22Rv1 (cell line): ENCODE measurements around the gene BMPR2.

Source experiments
- ZFX ChIP-seq: fragments of 450-650 bp; IDR thresholded peaks from 2 replicates; pipeline ENCODE4 v1.6.1; 2017; ENCODE audit warnings: antibody characterized with exemption, borderline replicate concordance
- TF ChIP-seq, protein P1 (sequence below): fragments of 450-650 bp; IDR thresholded peaks from 2 replicates; pipeline ENCODE4 v1.5.1; 2017; ENCODE audit warnings: mild to moderate bottlenecking

DNA sequence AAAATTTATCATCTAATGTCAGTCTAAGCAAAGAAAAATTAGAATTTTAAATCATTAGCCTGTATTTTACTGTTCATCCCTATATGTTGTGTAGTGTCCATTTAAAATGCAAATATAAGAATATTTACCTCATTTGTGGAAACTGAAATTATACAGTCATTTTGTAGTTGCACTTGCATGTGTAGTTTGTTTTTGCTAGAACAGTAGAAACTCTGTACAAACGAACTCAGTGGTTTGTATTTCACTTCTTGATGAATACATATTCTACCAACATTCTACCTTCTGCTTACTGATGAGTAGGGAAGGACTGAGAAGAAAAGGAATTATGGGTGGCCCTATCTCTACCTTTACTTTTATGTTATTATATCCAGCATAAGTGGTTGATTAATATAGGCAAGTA lies 29.7 kb downstream of the BMPR2 start:
- TF ChIP-seq, protein P1, sequence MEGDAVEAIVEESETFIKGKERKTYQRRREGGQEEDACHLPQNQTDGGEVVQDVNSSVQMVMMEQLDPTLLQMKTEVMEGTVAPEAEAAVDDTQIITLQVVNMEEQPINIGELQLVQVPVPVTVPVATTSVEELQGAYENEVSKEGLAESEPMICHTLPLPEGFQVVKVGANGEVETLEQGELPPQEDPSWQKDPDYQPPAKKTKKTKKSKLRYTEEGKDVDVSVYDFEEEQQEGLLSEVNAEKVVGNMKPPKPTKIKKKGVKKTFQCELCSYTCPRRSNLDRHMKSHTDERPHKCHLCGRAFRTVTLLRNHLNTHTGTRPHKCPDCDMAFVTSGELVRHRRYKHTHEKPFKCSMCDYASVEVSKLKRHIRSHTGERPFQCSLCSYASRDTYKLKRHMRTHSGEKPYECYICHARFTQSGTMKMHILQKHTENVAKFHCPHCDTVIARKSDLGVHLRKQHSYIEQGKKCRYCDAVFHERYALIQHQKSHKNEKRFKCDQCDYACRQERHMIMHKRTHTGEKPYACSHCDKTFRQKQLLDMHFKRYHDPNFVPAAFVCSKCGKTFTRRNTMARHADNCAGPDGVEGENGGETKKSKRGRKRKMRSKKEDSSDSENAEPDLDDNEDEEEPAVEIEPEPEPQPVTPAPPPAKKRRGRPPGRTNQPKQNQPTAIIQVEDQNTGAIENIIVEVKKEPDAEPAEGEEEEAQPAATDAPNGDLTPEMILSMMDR: no peak
- no peak for TF ChIP-seq ZFX
